Left colon (tissue), 2 donors: ENCODE measurements around the gene SEMA3E. TPM values are rescaled to one million over a fixed set of nuclear protein-coding genes. Genes with fewer than 3 reads are reported as not detected.

Source experiments
- ATAC-seq: fragments of 200-7000 bp; cut with Tn5 transposase; one replicate; pipeline ENCODE4 v1.9.1; 2020; ENCODE audit warnings: mild to moderate bottlenecking, moderate library complexity
- DNase-seq, 2 donors: peaks; one replicate each; pipeline ENCODE4 v3.0.0-alpha.2; 2020
- intact Hi-C, 2 donors: fragments of 100-400 bp; cut with DNase I in 1 of 2; cut with micrococcal nuclease in 1 of 2; formaldehyde crosslinking; loops; one replicate each; pipeline versions ENCODE4 v1.11.2 to v1.14.0; 2022; cut with DNase I, micrococcal nuclease
- total RNA-seq, 2 donors: library from RNA; stranded (reverse); fragmentation: NEBNext Ultra II Directional; extraction: Animal tissue kit (Norgen Biotek cat#: 25700); gene quantifications; one replicate each; pipeline ENCODE4 v1.2.1, GENCODE V29; 2021
- donor health status: DM: no; HTN: no; CAD: no.
- donor health status: DM: yes; HTN: yes; CAD: no.

The SEMA3E gene
- total RNA-seq, 2 donors from 2014 or later = 1.4 to 2.2 TPM

GRCh38 chr7:83325083-83325482 lies 323.9 kb downstream of the SEMA3E start:
- ATAC-seq (no peak), DNase-seq (no peak)
- intact Hi-C loops = no loop called here

- intact Hi-C loops = no loop called here
- no peak for ATAC-seq
- no peak for DNase-seq
Measured at GRCh38 chr7:83324596-83324995, 324.3 kb downstream of the SEMA3E start.

GRCh38 chr7:83321011-83321410 lies 327.9 kb downstream of the SEMA3E start:
- intact Hi-C loops = no loop called here
- ATAC-seq = no peak
- DNase-seq = no peak

- ATAC-seq (no peak), DNase-seq (no peak)
- intact Hi-C loops = no loop called here
Measured at GRCh38 chr7:83313931-83314330, 335.0 kb downstream of the SEMA3E start.
